Stimulated activated CD4-positive, alpha-beta T cell treated with anti-CD3 and anti-CD28 coated beads, Interleukin-4, amount 100 ng/mL, for 48 hours (primary cell): ENCODE results near the gene WDFY3.

ENCODE experiments used
- DNase-seq, 2 donors: peaks; one replicate each; pipeline ENCODE4 v3.0.0-alpha.2; 2020; ENCODE audit warnings: low read depth in 2 of 2

The WDFY3 gene

GRCh38 chr4:84952776-84953175 is 13.7 kb downstream of the WDFY3 start:
- no peak for DNase-seq

GRCh38 chr4:84952004-84952403 is 14.5 kb downstream of the WDFY3 start:
- DNase-seq: no peak

- no peak for DNase-seq
Observed at GRCh38 chr4:84948056-84948455, 18.4 kb downstream of the WDFY3 start.

GRCh38 chr4:84944947-84945346 is 21.5 kb downstream of the WDFY3 start:
- DNase-seq: no peak

- no peak for DNase-seq
Observed at GRCh38 chr4:84940960-84941359, 25.5 kb downstream of the WDFY3 start.

- no peak for DNase-seq
Observed at GRCh38 chr4:84939113-84939512, 27.4 kb downstream of the WDFY3 start.

GRCh38 chr4:84938316-84938715 is 28.2 kb downstream of the WDFY3 start:
- DNase-seq: no peak

- no peak for DNase-seq
Observed at GRCh38 chr4:84937381-84937977, 29.0 kb downstream of the WDFY3 start.

- DNase-seq: no peak
Observed at GRCh38 chr4:84936123-84936522, 30.4 kb downstream of the WDFY3 start.

GRCh38 chr4:84932462-84932861 is 34.0 kb downstream of the WDFY3 start:
- no peak for DNase-seq

GRCh38 chr4:84931961-84932360 is 34.5 kb downstream of the WDFY3 start:
- no peak for DNase-seq

- no peak for DNase-seq
Observed at GRCh38 chr4:84931274-84931673, 35.2 kb downstream of the WDFY3 start.

GRCh38 chr4:84928089-84928488 is 38.4 kb downstream of the WDFY3 start:
- no peak for DNase-seq

- no peak for DNase-seq
Observed at GRCh38 chr4:84927428-84927827, 39.1 kb downstream of the WDFY3 start.

- DNase-seq: no peak
Observed at GRCh38 chr4:84925558-84925957, 40.9 kb downstream of the WDFY3 start.

GRCh38 chr4:84924434-84924833 is 42.1 kb downstream of the WDFY3 start:
- no peak for DNase-seq

GRCh38 chr4:84920617-84921016 is 45.9 kb downstream of the WDFY3 start:
- DNase-seq: no peak

- no peak for DNase-seq
Observed at GRCh38 chr4:84917869-84918600, 48.5 kb downstream of the WDFY3 start.

GRCh38 chr4:84917086-84917821 is 49.2 kb downstream of the WDFY3 start:
- no peak for DNase-seq

- DNase-seq: no peak
Observed at GRCh38 chr4:84916227-84916626, 50.3 kb downstream of the WDFY3 start.

- no peak for DNase-seq
Observed at GRCh38 chr4:84915396-84915780, 51.1 kb downstream of the WDFY3 start.

GRCh38 chr4:84914686-84915395 is 51.6 kb downstream of the WDFY3 start:
- DNase-seq: no peak
